ENCODE results near the gene TASOR.

DNA sequence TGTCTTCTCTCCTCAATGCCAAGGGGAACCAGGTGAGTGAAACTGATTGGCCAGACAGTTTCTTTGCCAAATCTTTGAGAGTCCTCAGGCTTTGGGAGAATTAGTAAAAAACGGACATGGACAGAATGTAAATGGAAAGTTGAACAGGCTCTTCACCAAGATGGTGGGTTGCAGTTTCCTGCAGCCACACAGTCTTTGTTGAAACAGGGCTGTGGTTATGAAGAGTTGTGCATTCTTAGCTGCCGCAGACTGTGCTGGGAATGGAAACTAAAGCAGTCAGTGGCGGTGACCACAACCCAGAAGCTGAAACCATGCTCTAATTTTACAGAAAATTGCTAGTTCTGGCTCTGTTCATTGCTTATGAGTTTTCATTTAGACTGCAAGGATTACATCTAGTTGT, 42.1 kb upstream of the TASOR start:
- no peak for TF ChIP-seq CTCF (IDR thresholded peaks at IDR 0.05; ENCODE audit: low read length)
- TF ChIP-seq EZH2 (IDR thresholded peaks at IDR 0.05; ENCODE audit: borderline replicate concordance, low read length): no peak

Data from OCI-LY1 (cell line).